Panc1 (cell line): Measurements from ENCODE around the gene CLIC6. TPM values are rescaled to one million over a fixed set of nuclear protein-coding genes. Genes with fewer than 3 reads are reported as not detected.

Source experiments
- ATAC-seq: fragments of 200-7000 bp; cut with Tn5 transposase; 2 replicates; pipeline ENCODE4 v1.9.1; 2020; ENCODE audit warnings: mild to moderate bottlenecking, moderate library complexity
- BruUV-seq: library from RNA; stranded (reverse); fragments of 400-500 nt; replicated peaks from 2 replicates; lab custom pipeline; 2021; lab: Mats Ljungman, UMichigan
- CTCF ChIA-PET: fragments of 300-600 bp; sonication (Branson Sonifier 250); formaldehyde crosslinking; loops from one replicate; lab custom pipeline; 2022; ENCODE audit warnings: antibody characterized with exemption; lab: Charles Lee
- POLR2A ChIA-PET: fragments of 300-600 bp; sonication (Branson Sonifier 250); formaldehyde crosslinking; loops from one replicate; lab custom pipeline; 2022; ENCODE audit warnings: antibody characterized with exemption; lab: Charles Lee
- DNase-seq: peaks from one replicate; pipeline ENCODE4 v3.0.0-alpha.2; 2010; ENCODE audit warnings: low read depth, low spot score
- H3K27ac ChIP-seq: 2 replicates; pipeline ENCODE4 v1.5.1; 2011; ENCODE audit warnings: mild to moderate bottlenecking, low read length, inconsistent platforms
- H3K27me3 ChIP-seq: fragments of 200-500 bp; sonication (Bioruptor generic); 2 replicates; pipeline ENCODE4 v1.6.0; 2014; ENCODE audit warnings: low read length, inconsistent platforms; ENCODE audit not compliant: control insufficient read depth, insufficient read depth
- H3K36me3 ChIP-seq: fragments of 200-500 bp; sonication (Bioruptor generic); 2 replicates; pipeline ENCODE4 v1.5.1; 2014; ENCODE audit warnings: inconsistent platforms, mild to moderate bottlenecking, low read length, moderate library complexity; ENCODE audit not compliant: control insufficient read depth, insufficient read depth
- H3K4me1 ChIP-seq: 2 replicates; pipeline ENCODE4 v1.5.1; 2011; ENCODE audit warnings: inconsistent platforms, mild to moderate bottlenecking, low read length, moderate library complexity; ENCODE audit not compliant: control insufficient read depth, insufficient read depth
- H3K4me3 ChIP-seq, 2 experiments: 2 replicates each; pipeline ENCODE4 v1.5.1; 2011 to 2012; ENCODE audit warnings: low read depth in 2 of 2, low read length in 2 of 2, mild to moderate bottlenecking in 2 of 2, inconsistent platforms in 1 of 2, moderate library complexity in 1 of 2
- H3K9me3 ChIP-seq: fragments of 200-500 bp; sonication (Bioruptor generic); 2 replicates; pipeline ENCODE4 v1.5.1; 2014; ENCODE audit warnings: low read depth, mild to moderate bottlenecking, inconsistent platforms, low read length, moderate library complexity; ENCODE audit not compliant: control insufficient read depth, insufficient read depth
- POLR2AphosphoS5 ChIP-seq: IDR thresholded peaks from 2 replicates; pipeline ENCODE4 v1.6.1; 2012; ENCODE audit warnings: mild to moderate bottlenecking, low read depth, low read length, moderate library complexity
- SIN3A ChIP-seq: IDR thresholded peaks from 2 replicates; pipeline ENCODE4 v1.6.1; 2012; ENCODE audit warnings: low read depth, mild to moderate bottlenecking, low read length, moderate library complexity, borderline replicate concordance; ENCODE audit not compliant: insufficient read depth
- TCF7L2 ChIP-seq: IDR thresholded peaks from 2 replicates; pipeline ENCODE4 v1.6.1; 2011; ENCODE audit warnings: mild to moderate bottlenecking, low read depth, low read length, inconsistent platforms
- in situ Hi-C: cut with HindIII; loops from 2 replicates; pipeline ENCODE4 v1.10.0; 2016; ENCODE audit warnings: low sequenced_read_pairs, low pct_unique_long_range_greater_than_20kb
- intact Hi-C: fragments of 100-400 bp; cut with micrococcal nuclease; formaldehyde crosslinking; loops from one replicate; pipeline ENCODE4 v1.10.0; 2022; ENCODE audit not compliant: unreplicated experiment
- total RNA-seq: library from RNA; stranded (reverse); gene quantifications from one replicate; pipeline ENCODE4 v1.2.1, GENCODE V29; 2021; ENCODE audit not compliant: unreplicated experiment
- TF ChIP-seq, protein P1 (sequence below): fragments of 450-650 bp; IDR thresholded peaks from 2 replicates; pipeline ENCODE4 v1.5.1; 2017; ENCODE audit warnings: mild to moderate bottlenecking
- TF ChIP-seq, protein P2 (sequence below), 2 experiments: IDR thresholded peaks; 2 replicates each; pipeline ENCODE4 v1.6.1; 2011 to 2012; ENCODE audit warnings: low read depth in 2 of 2, control low read depth in 1 of 2, low read length in 1 of 2, mild to moderate bottlenecking in 1 of 2, moderate library complexity in 1 of 2; ENCODE audit not compliant: insufficient read depth in 1 of 2

The CLIC6 gene
- total RNA-seq, 1 experiment from 2014 or later: 0.05 TPM

DNA sequence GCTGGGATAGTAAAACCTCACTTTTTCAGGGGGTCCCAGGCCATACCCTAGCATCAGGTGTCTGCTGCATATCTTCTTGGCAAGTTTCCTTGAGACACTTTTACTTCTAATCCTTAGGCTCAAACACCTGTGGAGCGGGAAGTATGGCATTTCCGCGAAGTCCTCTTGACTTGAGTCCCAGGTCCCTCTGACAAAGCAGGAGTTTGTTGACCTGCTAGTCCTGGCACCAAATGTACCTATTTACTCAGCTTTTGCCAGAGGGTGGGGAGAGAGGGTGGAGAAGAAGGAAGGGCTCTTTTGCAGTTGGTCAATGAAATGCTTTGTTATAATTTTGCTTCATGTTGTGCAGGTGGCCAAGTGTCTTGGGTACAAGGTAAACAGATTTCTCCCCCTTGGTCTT is 59.7 kb downstream of the CLIC6 start:
- Histone ChIP-seq H3K27me3 (0 out of 2 replicates have a peak, but pooled peaks cover 2% of the 10 kb centered on the region), H3K4me1 (no peaks in the 10 kb centered on the region), H3K4me3 (no peak overlapping the region), H3K36me3 (no peaks in the 10 kb centered on the region), H3K27ac (no peak overlapping the region), H3K9me3 (no peaks in the 10 kb centered on the region)
- in situ Hi-C loops (no loop called here), intact Hi-C loops (no loop called here)
- ATAC-seq: no peak
- ChIA-PET POLR2A (no interaction called here), CTCF (no interaction called here)
- TF ChIP-seq SIN3A: no peak
- DNase-seq: no peak
- BruUV-seq: no TSS peak

DNA sequence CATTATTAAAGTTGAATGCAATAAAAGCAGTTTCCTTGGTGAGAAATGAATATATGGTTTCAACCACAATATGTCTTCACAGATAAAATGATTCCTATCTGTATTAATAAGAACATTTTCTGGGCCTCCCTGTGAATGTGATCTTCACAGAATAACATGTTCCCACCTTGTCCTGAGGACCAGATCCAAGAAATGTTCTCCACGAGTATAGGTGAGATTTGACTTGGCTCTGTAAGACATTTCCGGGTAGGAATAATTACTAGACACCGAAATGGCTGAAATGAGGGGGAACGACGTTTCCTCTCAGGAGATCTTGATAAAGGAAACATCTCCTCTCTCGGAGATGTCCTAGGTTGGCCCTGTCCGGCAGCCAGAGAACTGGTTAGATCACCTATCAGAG is 61.4 kb downstream of the CLIC6 start:
- no peak overlapping the region for H3K4me3 ChIP-seq
- no peaks in the 10 kb centered on the region for H3K36me3 ChIP-seq
- H3K27ac ChIP-seq: no peak overlapping the region
- ATAC-seq: no peak
- H3K4me1 ChIP-seq: no peaks in the 10 kb centered on the region
- TF ChIP-seq, protein P1, sequence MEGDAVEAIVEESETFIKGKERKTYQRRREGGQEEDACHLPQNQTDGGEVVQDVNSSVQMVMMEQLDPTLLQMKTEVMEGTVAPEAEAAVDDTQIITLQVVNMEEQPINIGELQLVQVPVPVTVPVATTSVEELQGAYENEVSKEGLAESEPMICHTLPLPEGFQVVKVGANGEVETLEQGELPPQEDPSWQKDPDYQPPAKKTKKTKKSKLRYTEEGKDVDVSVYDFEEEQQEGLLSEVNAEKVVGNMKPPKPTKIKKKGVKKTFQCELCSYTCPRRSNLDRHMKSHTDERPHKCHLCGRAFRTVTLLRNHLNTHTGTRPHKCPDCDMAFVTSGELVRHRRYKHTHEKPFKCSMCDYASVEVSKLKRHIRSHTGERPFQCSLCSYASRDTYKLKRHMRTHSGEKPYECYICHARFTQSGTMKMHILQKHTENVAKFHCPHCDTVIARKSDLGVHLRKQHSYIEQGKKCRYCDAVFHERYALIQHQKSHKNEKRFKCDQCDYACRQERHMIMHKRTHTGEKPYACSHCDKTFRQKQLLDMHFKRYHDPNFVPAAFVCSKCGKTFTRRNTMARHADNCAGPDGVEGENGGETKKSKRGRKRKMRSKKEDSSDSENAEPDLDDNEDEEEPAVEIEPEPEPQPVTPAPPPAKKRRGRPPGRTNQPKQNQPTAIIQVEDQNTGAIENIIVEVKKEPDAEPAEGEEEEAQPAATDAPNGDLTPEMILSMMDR: no peak
- no peak for TF ChIP-seq TCF7L2
- no peak for TF ChIP-seq SIN3A
- TF ChIP-seq, protein P2, sequence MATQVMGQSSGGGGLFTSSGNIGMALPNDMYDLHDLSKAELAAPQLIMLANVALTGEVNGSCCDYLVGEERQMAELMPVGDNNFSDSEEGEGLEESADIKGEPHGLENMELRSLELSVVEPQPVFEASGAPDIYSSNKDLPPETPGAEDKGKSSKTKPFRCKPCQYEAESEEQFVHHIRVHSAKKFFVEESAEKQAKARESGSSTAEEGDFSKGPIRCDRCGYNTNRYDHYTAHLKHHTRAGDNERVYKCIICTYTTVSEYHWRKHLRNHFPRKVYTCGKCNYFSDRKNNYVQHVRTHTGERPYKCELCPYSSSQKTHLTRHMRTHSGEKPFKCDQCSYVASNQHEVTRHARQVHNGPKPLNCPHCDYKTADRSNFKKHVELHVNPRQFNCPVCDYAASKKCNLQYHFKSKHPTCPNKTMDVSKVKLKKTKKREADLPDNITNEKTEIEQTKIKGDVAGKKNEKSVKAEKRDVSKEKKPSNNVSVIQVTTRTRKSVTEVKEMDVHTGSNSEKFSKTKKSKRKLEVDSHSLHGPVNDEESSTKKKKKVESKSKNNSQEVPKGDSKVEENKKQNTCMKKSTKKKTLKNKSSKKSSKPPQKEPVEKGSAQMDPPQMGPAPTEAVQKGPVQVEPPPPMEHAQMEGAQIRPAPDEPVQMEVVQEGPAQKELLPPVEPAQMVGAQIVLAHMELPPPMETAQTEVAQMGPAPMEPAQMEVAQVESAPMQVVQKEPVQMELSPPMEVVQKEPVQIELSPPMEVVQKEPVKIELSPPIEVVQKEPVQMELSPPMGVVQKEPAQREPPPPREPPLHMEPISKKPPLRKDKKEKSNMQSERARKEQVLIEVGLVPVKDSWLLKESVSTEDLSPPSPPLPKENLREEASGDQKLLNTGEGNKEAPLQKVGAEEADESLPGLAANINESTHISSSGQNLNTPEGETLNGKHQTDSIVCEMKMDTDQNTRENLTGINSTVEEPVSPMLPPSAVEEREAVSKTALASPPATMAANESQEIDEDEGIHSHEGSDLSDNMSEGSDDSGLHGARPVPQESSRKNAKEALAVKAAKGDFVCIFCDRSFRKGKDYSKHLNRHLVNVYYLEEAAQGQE (IDR thresholded peaks at IDR 0.05; ENCODE audit: insufficient read depth in 1 of 2, low read depth in 2 of 2, low read length in 1 of 2): no peak
- no peak for TF ChIP-seq POLR2AphosphoS5
- no TSS peak for BruUV-seq
- ChIA-PET CTCF (no interaction called here), POLR2A (no interaction called here)
- peaks cover 2% of the 10 kb centered on the region; the same call in 1 of the 2 replicates for H3K27me3 ChIP-seq
- H3K9me3 ChIP-seq: no peaks in the 10 kb centered on the region
- intact Hi-C loops: no loop called here
- in situ Hi-C loops: no loop called here
- DNase-seq: no peak

DNA sequence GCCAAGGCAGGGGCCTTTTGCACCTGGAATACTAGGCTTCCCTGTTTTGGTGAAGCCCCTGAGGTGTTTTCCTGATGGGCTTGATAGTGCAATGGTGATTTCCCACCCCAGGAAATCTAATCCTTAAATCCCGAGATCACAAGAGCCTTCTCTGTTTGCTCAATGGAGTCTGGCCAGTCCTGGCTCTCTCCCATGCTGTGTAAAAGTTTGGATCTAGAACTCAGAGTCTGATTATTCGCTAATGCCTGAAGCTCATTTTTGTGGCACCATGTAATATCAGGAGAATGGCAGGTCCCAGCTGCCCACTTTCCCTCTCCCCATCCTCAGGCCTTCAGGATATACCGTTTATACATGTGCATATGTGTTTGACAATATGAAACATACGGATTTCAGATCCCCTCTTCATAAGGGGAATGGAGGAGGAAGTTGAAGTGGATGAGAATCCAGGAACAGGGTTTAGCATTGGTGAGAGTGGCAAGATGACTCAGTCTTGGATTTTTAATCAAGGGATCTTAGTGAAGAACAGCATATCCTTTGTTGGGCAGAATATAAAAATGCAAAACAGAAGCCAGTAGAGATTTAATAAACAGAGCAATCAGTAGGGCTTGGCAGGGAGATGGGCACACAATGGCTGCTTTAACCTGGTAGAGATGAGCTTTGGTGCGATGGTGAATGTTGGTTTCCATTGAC is 62.1 kb downstream of the CLIC6 start:
- Histone ChIP-seq H3K4me3 (no peak overlapping the region), H3K27me3 (peaks cover 2% of the 10 kb centered on the region), H3K36me3 (no peaks in the 10 kb centered on the region), H3K4me1 (no peaks in the 10 kb centered on the region), H3K9me3 (no peaks in the 10 kb centered on the region), H3K27ac (no peak overlapping the region)
- TF ChIP-seq POLR2AphosphoS5 (no peak), SIN3A (no peak), TCF7L2 (no peak)
- TF ChIP-seq, protein P1: no peak
- TF ChIP-seq, protein P2 (IDR thresholded peaks at IDR 0.05; ENCODE audit: insufficient read depth in 1 of 2, low read depth in 2 of 2, low read length in 1 of 2): no peak
- DNase-seq: no peak
- BruUV-seq: no TSS peak
- POLR2A ChIA-PET: interaction anchor here (0.6 kb wide), 1 partner anchor 662 kb away, joined by 3 read pairs; no protein-coding TSS in a partner anchor
- ATAC-seq: no peak
- CTCF ChIA-PET: no interaction called here
- intact Hi-C loops: no loop called here
- in situ Hi-C loops: no loop called here
